Testis (tissue), 3 donors: ENCODE measurements around the gene LIN7B. TPM values are rescaled to one million over a fixed set of nuclear protein-coding genes. Genes with fewer than 3 reads are reported as not detected.
"Not testable (repeated sequence)": the region's sequence is repeated elsewhere in the genome, so short reads cannot be mapped to it uniquely, and the experiment has no call there.

ENCODE experiments used
- DNase-seq: peaks from one replicate; pipeline ENCODE4 v3.0.0-alpha.2; 2019
- H3K27ac ChIP-seq, 2 donors: fragments of 200-600 bp; sonication (generic); one replicate each; pipeline ENCODE4 v1.5.1; 2019
- H3K27me3 ChIP-seq: fragments of 200-600 bp; sonication (generic); one replicate; pipeline ENCODE4 v1.5.1; 2019
- H3K36me3 ChIP-seq: fragments of 200-600 bp; sonication (generic); one replicate; pipeline ENCODE4 v1.5.1; 2017; ENCODE audit warnings: low read depth; ENCODE audit errors: missing control alignments
- H3K4me1 ChIP-seq: fragments of 200-600 bp; sonication (generic); one replicate; pipeline ENCODE4 v1.5.1; 2019
- H3K4me3 ChIP-seq, 2 donors: fragments of 200-600 bp; sonication (generic); one replicate each; pipeline ENCODE4 v1.5.1; 2017 to 2019
- H3K9me3 ChIP-seq: fragments of 200-600 bp; sonication (generic); one replicate; pipeline ENCODE4 v1.5.1; 2017
- CTCF ChIP-seq, 3 experiments: fragments of 450-650 bp in 2 of 3; fragments of 200-600 bp in 1 of 3; sonication (generic) in 1 of 3; IDR thresholded peaks; one replicate each; pipeline ENCODE4 v1.5.1; 2016 to 2019; ENCODE audit warnings: antibody characterized with exemption in 3 of 3, mild to moderate bottlenecking in 2 of 3, moderate library complexity in 1 of 3
- POLR2A ChIP-seq: fragments of 450-650 bp; IDR thresholded peaks from one replicate; pipeline ENCODE4 v1.6.1; 2017; ENCODE audit warnings: antibody characterized with exemption, mild to moderate bottlenecking, moderate library complexity
- WGBS, 2 donors: methylation state at CpG; one replicate each; pipeline ENCODE4 v1.1.5; 2018; 5-methylcytosine and 5-hydroxymethylcytosine counted together
- intact Hi-C: fragments of 100-400 bp; cut with DNase I; formaldehyde crosslinking; loops from one replicate; pipeline ENCODE4 v1.15.1; 2023; ENCODE audit warnings: low total_unique reads
- polyA plus RNA-seq: library from polyadenylated mRNA; stranded (reverse); fragments of 350-450 nt; fragmentation: Illumina TruSeq; extraction: RNeasy Lipid Tissue Mini Kit (QIAGEN cat#74804); gene quantifications from one replicate; pipeline ENCODE4 v1.2.3, GENCODE V29; 2014; ENCODE audit warnings: low read depth, low replicate concordance; ENCODE audit not compliant: insufficient read depth
- total RNA-seq, 2 donors: library from RNA; depleted of rRNA; stranded (reverse); fragments of >200 nt; gene quantifications; one replicate each; pipeline ENCODE4 v1.2.3, GENCODE V29; 2016

The LIN7B gene
- total and polyA plus RNA-seq, 3 donors from 2014 or later, result 22.4 to 66.2 (median 57.6) TPM

GRCh38 chr19:49145573-49146407 is 31.6 kb downstream of the LIN7B start:
- 7 to 12% methylated on average over 14 to 30 of the region's 30 CpGs for WGBS, 2 donors
- no peaks in the 10 kb centered on the region for H3K36me3 ChIP-seq
- H3K27me3 ChIP-seq, result no peaks in the 10 kb centered on the region
- H3K4me3 ChIP-seq, result peak overlapping the region; percentile 3 to 18
- intact Hi-C loops, result loop anchor here (10.0 kb wide), 1 partner anchor 51 kb away; no protein-coding TSS in a partner anchor
- DNase-seq, result peak; percentile 86
- TF ChIP-seq POLR2A (no peak), CTCF (IDR thresholded peaks at IDR 0.05) (peak; percentile 42 to 85 (median 77))
- peaks cover 17% of the 10 kb centered on the region for H3K4me1 ChIP-seq
- H3K9me3 ChIP-seq, result no peaks in the 10 kb centered on the region
- H3K27ac ChIP-seq, result no peak overlapping the region

DNA sequence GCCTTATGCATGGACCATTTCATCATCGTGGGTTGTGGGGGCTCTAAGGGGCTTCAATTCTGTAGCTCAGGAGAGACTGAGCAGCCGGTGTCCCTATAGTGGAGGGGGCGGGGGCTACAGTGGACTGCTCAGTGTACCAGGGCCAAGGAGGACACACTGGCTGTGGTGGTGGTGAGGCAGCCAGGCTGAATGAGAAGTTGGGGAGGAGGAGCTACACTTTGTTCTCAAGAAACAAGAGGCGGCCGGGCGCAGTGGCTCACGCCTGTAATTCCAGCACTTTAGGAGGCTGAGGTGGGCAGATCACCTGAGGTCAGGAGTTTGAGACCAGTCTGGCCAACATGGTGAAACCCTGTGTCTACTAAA is 32.2 kb downstream of the LIN7B start:
- peaks cover 17% of the 10 kb centered on the region for H3K4me1 ChIP-seq
- not testable (repeated sequence) for H3K36me3 ChIP-seq, DNase-seq, H3K27ac ChIP-seq, H3K4me3 ChIP-seq, H3K9me3 ChIP-seq, H3K27me3 ChIP-seq
- WGBS, 2 donors, result 36 to 51% methylated on average over 5 to 7 of the region's 7 CpGs
- intact Hi-C loops, result loop anchor here (10.0 kb wide), 1 partner anchor 52 kb away; no protein-coding TSS in a partner anchor

DNA sequence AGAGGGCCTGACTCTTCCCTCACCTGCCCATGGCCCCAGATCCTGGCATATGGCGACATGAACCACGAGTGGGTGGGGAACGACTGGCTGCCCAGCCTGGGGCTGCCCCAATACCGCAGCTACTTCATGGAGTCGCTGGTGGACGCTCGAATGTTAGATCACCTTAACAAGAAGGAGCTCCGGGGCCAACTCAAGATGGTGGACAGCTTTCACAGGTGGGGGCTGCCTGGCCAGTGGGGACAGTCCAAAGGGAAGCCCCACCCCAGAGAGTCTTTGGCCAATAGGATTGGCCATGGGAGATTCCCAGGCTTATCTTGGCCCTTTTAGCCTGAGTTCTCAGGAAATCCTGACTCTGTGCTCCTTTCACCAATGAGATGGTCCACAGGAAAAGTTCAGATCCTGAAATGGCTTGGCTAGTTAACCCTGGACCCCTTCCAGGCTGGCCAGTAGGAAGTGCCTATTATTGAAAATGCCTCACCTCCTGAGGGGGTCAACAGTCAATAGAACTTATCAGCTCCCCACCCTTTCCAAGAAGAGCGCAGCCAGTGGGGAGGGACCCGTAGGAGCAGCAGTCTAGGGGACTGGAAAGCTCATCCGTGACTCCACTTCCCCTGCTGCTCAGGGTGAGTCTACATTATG is 34.0 kb downstream of the LIN7B start:
- no peak for DNase-seq
- no peaks in the 10 kb centered on the region for H3K36me3 ChIP-seq
- peak overlapping the region in 1 of 2 donors; percentile 84 for H3K27ac ChIP-seq
- no peaks in the 10 kb centered on the region for H3K9me3 ChIP-seq
- H3K4me1 ChIP-seq, result peaks cover 22% of the 10 kb centered on the region
- peak overlapping the region in 1 of 2 donors; percentile 72 for H3K4me3 ChIP-seq
- TF ChIP-seq CTCF (IDR thresholded peaks at IDR 0.05), result no peak
- TF ChIP-seq POLR2A, result no peak
- intact Hi-C loops, result loop anchor here (10.0 kb wide), 1 partner anchor 53 kb away; no protein-coding TSS in a partner anchor
- WGBS, 2 donors, result 38 to 67% methylated on average over 6 to 11 of the region's 11 CpGs
- no peaks in the 10 kb centered on the region for H3K27me3 ChIP-seq

DNA sequence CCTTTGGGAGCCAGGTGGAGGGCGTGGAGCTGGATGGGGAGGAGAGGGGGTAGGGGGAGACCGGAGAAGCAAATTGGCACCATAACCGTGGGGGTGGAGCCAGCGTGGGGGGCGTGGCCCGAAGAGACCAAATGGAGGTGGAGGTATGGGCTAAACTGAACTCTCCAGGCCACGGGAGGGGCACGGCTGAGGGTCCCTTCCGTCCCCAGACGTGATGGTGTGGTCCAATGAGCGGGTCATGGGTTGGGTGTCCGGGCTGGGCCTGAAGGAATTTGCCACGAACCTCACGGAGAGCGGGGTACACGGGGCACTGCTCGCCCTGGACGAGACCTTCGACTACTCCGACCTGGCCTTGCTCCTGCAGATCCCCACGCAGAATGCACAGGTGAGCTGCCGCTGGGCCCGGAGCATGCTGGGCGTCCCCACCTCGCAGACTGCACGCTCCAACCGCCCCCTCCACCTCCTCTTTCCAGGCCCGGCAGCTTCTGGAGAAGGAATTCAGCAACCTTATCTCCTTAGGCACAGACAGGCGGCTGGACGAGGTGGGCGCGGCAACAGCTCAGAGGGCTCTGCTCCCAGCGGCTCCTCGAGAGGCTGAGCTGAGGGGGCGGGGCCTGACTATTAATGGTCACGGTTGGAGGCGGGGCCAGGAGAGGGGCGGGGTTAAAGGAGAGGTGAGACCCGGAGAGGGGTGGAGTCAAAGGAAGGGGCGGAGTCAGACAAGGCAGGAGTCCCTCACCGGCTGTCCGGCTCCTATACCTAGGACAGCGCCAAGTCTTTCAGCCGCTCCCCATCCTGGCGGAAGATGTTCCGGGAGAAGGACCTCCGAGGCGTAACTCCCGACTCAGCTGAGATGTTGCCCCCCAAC is 34.8 kb downstream of the LIN7B start:
- intact Hi-C loops, result loop anchor here (10.0 kb wide), 1 partner anchor 54 kb away; no protein-coding TSS in a partner anchor

More for the DNA sequence above, 34.8 kb downstream of the LIN7B start:
- peak; percentile 100 for DNase-seq
- TF ChIP-seq CTCF (IDR thresholded peaks at IDR 0.05) (no peak), POLR2A (peak; percentile 24)
- WGBS, 2 donors, result 2 to 4% methylated on average over 28 to 44 of the region's 49 CpGs
- Histone ChIP-seq H3K9me3 (no peaks in the 10 kb centered on the region), H3K27ac (peak overlapping the region; percentile 67 to 84), H3K4me3 (peak overlapping the region; percentile 65 to 72), H3K36me3 (no peaks in the 10 kb centered on the region), H3K27me3 (no peaks in the 10 kb centered on the region), H3K4me1 (peaks cover 22% of the 10 kb centered on the region)
